Suprapubic skin (tissue), 4 donors: ENCODE data around the gene MAPK7. TPM values are rescaled to one million over a fixed set of nuclear protein-coding genes. Genes with fewer than 3 reads are reported as not detected.

Experiments used
- DNase-seq, 2 donors: peaks; one replicate each; pipeline ENCODE4 v3.0.0-alpha.2; 2019; ENCODE audit warnings: low spot score in 2 of 2
- H3K27ac ChIP-seq: fragments of 200-600 bp; sonication (generic); one replicate; pipeline ENCODE4 v1.5.1; 2019
- H3K27me3 ChIP-seq: fragments of 200-600 bp; sonication (generic); one replicate; pipeline ENCODE4 v1.5.1; 2019
- H3K36me3 ChIP-seq: fragments of 200-600 bp; sonication (generic); one replicate; pipeline ENCODE4 v1.5.1; 2019
- H3K4me1 ChIP-seq: fragments of 200-600 bp; sonication (generic); one replicate; pipeline ENCODE4 v1.5.1; 2019
- H3K4me3 ChIP-seq: fragments of 200-600 bp; sonication (generic); one replicate; pipeline ENCODE4 v1.5.1; 2019; ENCODE audit warnings: mild to moderate bottlenecking
- H3K9me3 ChIP-seq: fragments of 200-600 bp; sonication (generic); one replicate; pipeline ENCODE4 v1.5.1; 2019
- CTCF ChIP-seq, 2 donors: fragments of 200-600 bp in 1 of 2; fragments of 450-650 bp in 1 of 2; sonication (generic) in 1 of 2; IDR thresholded peaks; one replicate each; pipeline ENCODE4 v1.5.1; 2016 to 2019; ENCODE audit warnings: antibody characterized with exemption in 2 of 2, mild to moderate bottlenecking in 1 of 2, moderate library complexity in 1 of 2
- EP300 ChIP-seq: sonication (generic); formaldehyde crosslinking; IDR thresholded peaks from one replicate; pipeline ENCODE4 v1.6.1; 2017; ENCODE audit warnings: antibody characterized with exemption
- POLR2A ChIP-seq, 2 donors: fragments of 450-650 bp; IDR thresholded peaks; one replicate each; pipeline ENCODE4 v1.6.1; 2017; ENCODE audit warnings: antibody characterized with exemption in 2 of 2, mild to moderate bottlenecking in 2 of 2, moderate library complexity in 2 of 2
- POLR2AphosphoS5 ChIP-seq, 3 donors: sonication (generic); formaldehyde crosslinking; IDR thresholded peaks; one replicate each; pipeline ENCODE4 v1.6.1; 2017; ENCODE audit warnings: antibody characterized with exemption in 3 of 3
- WGBS: methylation state at CpG from one replicate; pipeline ENCODE4 v1.1.5; 2018; 5-methylcytosine and 5-hydroxymethylcytosine counted together
- total RNA-seq, 4 donors: library from RNA; depleted of rRNA; stranded (reverse); fragments of >200 nt; gene quantifications; one replicate each; pipeline ENCODE4 v1.1.0, GENCODE V29; 2016

MAPK7 gene
- total RNA-seq, 4 donors from 2014 or later, result 30.9 to 47.1 (median 43.6) TPM

- peak in 1 of 2 donors; percentile 38 for DNase-seq
- peaks cover 30% of the 10 kb centered on the region for H3K4me1 ChIP-seq
- H3K9me3 ChIP-seq, result no peaks in the 10 kb centered on the region
- H3K27ac ChIP-seq, result no peak overlapping the region
- WGBS, result 87% methylated on average over 5 of the region's 5 CpGs
- no peak overlapping the region for H3K4me3 ChIP-seq
- H3K36me3 ChIP-seq, result no peaks in the 10 kb centered on the region
- no peaks in the 10 kb centered on the region for H3K27me3 ChIP-seq
- TF ChIP-seq EP300 (no peak), CTCF (IDR thresholded peaks at IDR 0.05) (no peak), POLR2AphosphoS5 (IDR thresholded peaks at IDR 0.05) (no peak)
Observed at GRCh38 chr17:19374136-19374535, 4.2 kb upstream of the MAPK7 start.

DNA sequence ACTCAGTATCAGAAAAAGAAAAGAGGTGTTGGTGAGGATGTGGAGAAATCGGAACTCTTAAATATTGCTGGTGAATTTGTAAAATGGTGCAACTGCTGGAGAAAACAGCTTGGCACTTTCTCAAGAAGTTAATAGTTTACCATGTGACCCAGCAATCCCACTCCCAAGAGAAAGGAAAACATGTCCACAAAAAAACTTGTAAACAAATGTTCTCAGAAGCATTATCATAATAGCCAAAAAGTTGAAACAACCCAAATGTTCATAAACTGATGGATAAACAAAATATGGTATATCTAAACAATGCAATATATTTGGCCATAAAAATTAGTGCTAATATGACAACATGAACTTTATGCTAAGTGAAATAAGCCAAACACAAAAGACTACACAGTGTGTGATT is 2.6 kb upstream of the MAPK7 start:
- Histone ChIP-seq H3K4me1 (peaks cover 33% of the 10 kb centered on the region), H3K27ac (no peak overlapping the region), H3K27me3 (no peaks in the 10 kb centered on the region), H3K36me3 (peaks cover 12% of the 10 kb centered on the region), H3K4me3 (no peak overlapping the region), H3K9me3 (no peaks in the 10 kb centered on the region)
- DNase-seq, result no peak
- WGBS, result 94% methylated on average over 1 of the region's 1 CpG
- TF ChIP-seq EP300 (no peak), POLR2A (IDR thresholded peaks at IDR 0.05) (no peak), CTCF (IDR thresholded peaks at IDR 0.05) (no peak), POLR2AphosphoS5 (IDR thresholded peaks at IDR 0.05) (no peak)

GRCh38 chr17:19376811-19377210 is 1.5 kb upstream of the MAPK7 start:
- DNase-seq, result peak; percentile 32 to 34
- H3K4me1 ChIP-seq, result peaks cover 26% of the 10 kb centered on the region

GRCh38 chr17:19377602-19378415 is 489 bp upstream of the MAPK7 start:
- WGBS, result under 1% methylated on average over 41 of the region's 67 CpGs

More at GRCh38 chr17:19376811-19377210, 1.5 kb upstream of the MAPK7 start:
- no peaks in the 10 kb centered on the region for H3K27me3 ChIP-seq
- H3K36me3 ChIP-seq, result peaks cover 23% of the 10 kb centered on the region
- no peak for TF ChIP-seq POLR2AphosphoS5 (IDR thresholded peaks at IDR 0.05)
- WGBS, result 26% methylated on average over 2 of the region's 2 CpGs
- H3K9me3 ChIP-seq, result no peaks in the 10 kb centered on the region
- H3K4me3 ChIP-seq, result peak overlapping the region; percentile 92
- peak overlapping the region; percentile 95 for H3K27ac ChIP-seq

DNA sequence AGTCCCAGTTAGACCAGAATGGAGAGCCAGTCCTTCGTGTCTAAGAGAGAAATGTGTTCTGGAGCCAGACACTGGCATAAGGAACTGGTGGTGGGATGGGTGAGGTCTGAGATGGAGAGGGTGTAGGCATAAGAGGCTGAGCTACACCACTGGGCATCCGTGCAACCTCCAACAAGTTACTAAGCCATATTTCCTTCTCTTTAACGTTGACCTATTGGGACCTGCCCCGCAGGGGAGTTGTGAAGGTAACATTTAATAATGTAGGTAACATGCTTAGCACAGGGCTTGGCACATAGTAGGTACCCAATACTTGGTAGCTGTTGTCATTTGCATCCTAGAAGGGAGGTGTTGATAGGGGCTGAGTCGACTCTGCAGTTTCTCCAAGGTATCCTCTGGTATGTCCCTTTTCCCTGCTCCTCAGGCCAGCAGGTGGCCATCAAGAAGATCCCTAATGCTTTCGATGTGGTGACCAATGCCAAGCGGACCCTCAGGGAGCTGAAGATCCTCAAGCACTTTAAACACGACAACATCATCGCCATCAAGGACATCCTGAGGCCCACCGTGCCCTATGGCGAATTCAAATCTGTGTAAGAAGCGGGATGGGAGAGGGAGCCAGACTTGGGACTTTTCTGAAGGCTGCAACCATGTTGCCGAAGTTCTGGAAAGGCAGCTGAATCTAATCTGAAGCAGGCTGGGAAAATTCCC is 1.2 kb downstream of the MAPK7 start:
- H3K27me3 ChIP-seq, result no peaks in the 10 kb centered on the region
- DNase-seq, result peak in 1 of 2 donors; percentile 55
- peaks cover 49% of the 10 kb centered on the region for H3K4me1 ChIP-seq
- H3K27ac ChIP-seq, result peak overlapping the region; percentile 95
- H3K4me3 ChIP-seq, result peak overlapping the region; percentile 92
- 79% methylated on average over 13 of the region's 13 CpGs for WGBS
- TF ChIP-seq POLR2AphosphoS5 (IDR thresholded peaks at IDR 0.05) (no peak), POLR2A (IDR thresholded peaks at IDR 0.05) (no peak), EP300 (no peak), CTCF (IDR thresholded peaks at IDR 0.05) (no peak)
- H3K9me3 ChIP-seq, result no peaks in the 10 kb centered on the region
- peaks cover 42% of the 10 kb centered on the region for H3K36me3 ChIP-seq

More at GRCh38 chr17:19377602-19378415, 489 bp upstream of the MAPK7 start:
- Histone ChIP-seq H3K9me3 (no peaks in the 10 kb centered on the region), H3K36me3 (peaks cover 33% of the 10 kb centered on the region), H3K27ac (peak overlapping the region; percentile 95), H3K4me3 (peak overlapping the region; percentile 92), H3K27me3 (no peaks in the 10 kb centered on the region), H3K4me1 (peaks cover 35% of the 10 kb centered on the region)
- TF ChIP-seq POLR2A (IDR thresholded peaks at IDR 0.05), result peak in 1 of 2 donors; percentile 37
- no peak for TF ChIP-seq EP300
- TF ChIP-seq POLR2AphosphoS5 (IDR thresholded peaks at IDR 0.05), result peak in 2 of 3 donors; percentile 39 to 66
- no peak for TF ChIP-seq CTCF (IDR thresholded peaks at IDR 0.05)
- DNase-seq, result peak; percentile 98 to 99
